K562 treated with DMSO at 1 percent for 48 hours (cell line): ENCODE results near the gene OR1G1. TPM values are rescaled to one million over a fixed set of nuclear protein-coding genes. Genes with fewer than 3 reads are reported as not detected.

Experiments used
- total RNA-seq: library from RNA; unstranded; fragments of 300-600 nt; gene quantifications from 2 replicates; pipeline ENCODE4 v1.2.3, GENCODE V29; 2022; ENCODE audit warnings: low replicate concordance; ENCODE audit errors: extremely low read depth

The OR1G1 gene
- total RNA-seq = not detected in 2 replicates

DNA sequence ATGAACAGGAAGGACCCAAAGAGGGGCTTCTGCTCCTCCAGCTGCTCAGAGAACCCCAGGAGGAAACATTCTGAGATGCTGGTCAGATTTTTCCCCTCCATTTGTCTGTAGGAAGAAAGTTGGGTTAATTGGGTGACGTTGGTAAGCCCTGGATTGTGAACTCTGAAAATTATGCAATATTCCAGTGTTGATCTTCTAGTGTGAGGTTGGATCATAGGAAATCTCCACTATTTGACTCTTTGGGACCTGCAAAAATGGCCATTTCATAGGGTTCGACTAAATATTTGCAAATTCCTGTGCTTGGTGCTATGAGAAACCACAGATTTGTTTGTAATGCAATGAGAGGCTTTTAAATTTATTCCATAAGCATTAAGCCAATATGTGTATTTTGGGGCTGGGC is at the start of gene OR1G1:
Gene OR1G1, minus strand, starts transcription at position 101 of the 400 bp plus-strand sequence. Its CDS starts 0 bp downstream, at position 101.

DNA sequence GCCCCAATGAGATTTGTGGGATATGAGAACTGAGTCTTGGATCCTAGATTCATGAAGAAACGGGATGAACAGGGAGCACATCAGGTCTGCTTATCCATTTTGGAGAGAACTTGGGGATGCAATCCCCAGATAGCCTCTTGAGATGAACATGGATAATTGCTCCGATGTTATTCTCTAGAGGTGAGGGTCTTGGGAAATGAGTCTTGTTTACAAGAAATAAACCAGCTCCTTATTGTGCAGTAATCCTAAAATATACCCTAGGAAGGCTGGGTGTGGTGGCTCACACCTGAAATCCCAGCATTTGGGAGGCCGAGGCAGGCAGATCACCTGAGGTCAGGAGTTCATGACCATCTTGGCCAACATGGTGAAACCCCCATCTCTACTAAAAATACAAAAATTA is 23.0 kb downstream of the OR1G1 start, which contains the start of gene OR1D2:
Gene OR1D2, minus strand, starts transcription at position 101 of the 400 bp plus-strand sequence. CDS start 11,426 bp downstream, outside the sequence.

Other genes with a start within 250 kb of the OR1G1 start
- gene OR1D5, start 63.9 kb downstream of the OR1G1 start, total RNA-seq = not detected in 2 replicates
- gene OR1D2, start 23.1 kb downstream of the OR1G1 start, total RNA-seq = not detected in 2 replicates
- not detected in 2 replicates for gene OR1A2, start 70.0 kb upstream of the OR1G1 start, total RNA-seq
- gene OR1A1, start 80.1 kb upstream of the OR1G1 start, total RNA-seq = not detected in 2 replicates
- not detected in 2 replicates for gene OR3A1, start 170.8 kb upstream of the OR1G1 start, total RNA-seq